NCI-H82 (cell line): ENCODE data around the gene CDH4.

Experiments used
- DNase-seq: peaks from one replicate; lab custom pipeline; 2025; lab: John Stamatoyannopoulos, UW

Gene CDH4

DNA sequence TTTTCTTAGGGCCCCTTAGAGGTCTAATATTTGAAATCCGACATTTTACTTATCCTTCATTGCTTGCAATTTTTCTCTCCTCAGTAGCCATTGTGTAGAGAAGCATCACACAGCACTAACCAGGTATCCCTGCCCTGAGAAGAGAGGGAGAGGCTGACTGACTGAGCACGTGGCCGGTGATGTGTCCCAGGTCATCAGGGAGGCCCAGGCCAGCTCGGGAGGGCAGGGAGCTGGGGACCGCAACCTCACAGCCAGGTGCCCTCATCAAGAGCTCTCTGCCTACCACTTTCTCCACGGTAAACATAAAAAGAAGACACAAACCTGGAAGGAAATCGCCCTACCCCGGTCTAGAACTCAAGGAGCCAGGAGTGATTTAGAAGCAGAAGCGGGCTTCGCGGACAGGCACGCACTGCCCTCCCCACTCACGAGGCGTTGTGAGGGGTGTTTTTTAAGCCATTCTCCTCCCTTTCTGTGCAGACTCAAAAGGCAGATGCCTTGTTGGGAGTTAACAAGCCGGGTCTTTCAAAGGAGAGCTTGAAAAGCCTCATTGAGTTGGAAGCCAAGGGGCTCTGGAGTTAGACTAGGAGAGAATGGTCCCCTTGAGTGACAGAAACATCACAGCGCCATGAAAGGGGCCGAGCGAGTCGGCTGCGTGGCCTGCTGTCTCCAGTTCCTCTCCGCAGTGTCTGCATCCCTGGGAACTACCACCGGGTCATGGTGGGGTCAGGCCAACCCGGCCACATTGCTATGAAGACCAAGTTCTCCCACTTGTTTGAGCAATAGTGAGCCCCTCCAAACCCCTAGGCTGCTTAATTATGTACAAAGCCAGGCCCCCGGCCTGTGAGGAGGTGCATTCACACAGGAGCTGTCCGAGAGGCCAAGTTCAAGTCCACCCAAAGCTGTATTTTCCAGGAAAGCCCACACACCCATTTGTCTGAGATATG is 285.4 kb downstream of the CDH4 start:
- DNase-seq: no peak

- DNase-seq: no peak
These were observed 286.3 kb downstream of the CDH4 start for GRCh38 chr20:61538183-61538942.

DNA sequence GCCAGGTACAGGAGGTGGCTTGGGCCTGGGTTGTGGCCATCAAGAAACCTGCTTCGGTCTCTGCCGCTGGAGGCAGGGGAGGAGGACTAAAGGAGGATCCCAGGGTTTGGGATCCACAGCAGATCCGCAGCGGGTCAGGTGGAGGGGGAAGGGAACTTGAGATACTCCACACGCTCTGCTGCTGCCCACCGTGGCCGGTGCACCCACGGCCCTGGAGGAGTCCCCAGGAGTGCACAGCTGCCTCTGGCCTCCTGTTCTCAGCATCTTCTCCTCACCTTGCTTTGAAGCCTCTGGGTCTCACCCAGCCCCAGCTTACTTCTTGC is 286.8 kb downstream of the CDH4 start:
- DNase-seq: no peak

DNA sequence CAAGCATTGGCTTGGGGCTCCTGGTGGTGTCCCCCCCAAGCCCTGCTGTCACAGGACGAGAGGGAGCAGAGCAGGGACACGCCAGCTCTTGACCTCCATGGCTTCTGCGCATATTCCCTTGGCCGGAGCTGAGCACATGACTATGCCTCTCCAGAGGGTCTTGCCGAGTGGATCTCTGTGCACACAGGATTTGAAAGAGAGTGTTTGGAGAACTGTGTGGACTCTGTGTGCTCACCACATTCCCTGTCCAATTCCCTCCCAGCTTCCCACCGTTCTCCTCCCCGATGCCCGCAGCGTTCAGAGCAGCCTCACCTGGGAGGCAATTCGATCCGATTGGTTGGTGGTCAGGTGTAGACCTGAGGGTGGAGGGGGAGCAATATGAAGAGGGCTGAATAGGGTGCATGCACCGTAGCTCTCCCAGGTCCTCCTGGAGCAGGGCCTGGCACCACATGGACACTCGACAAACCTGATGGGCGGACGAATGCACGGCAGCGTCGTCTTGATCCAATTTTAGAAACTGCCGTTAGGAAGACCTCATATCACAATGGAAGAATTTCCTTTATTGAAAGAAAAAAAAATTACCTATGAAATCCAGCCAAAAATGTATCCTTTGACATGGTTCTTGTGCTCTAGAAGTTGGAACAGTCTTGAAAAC is 287.8 kb downstream of the CDH4 start:
- no peak for DNase-seq

DNA sequence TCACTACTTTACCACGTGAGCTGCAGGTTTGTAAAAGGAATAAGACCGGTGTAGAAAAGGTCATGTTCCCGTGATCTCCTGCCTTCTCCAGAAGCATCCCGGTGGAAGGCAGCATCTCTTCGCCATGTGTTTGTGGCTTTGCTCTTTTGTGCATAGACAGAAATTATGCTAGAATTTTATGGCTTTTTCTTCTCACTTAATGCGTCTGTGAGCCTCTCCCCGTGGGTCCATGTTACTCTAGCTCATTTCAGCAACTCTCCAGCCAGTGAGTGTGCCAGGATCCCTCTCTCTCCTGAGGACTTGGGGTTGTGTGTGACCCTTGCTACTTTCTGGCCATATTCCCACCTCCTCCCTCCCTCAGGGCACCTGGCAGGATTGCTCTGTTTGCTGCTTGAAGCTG is 289.5 kb downstream of the CDH4 start:
- no peak for DNase-seq

DNA sequence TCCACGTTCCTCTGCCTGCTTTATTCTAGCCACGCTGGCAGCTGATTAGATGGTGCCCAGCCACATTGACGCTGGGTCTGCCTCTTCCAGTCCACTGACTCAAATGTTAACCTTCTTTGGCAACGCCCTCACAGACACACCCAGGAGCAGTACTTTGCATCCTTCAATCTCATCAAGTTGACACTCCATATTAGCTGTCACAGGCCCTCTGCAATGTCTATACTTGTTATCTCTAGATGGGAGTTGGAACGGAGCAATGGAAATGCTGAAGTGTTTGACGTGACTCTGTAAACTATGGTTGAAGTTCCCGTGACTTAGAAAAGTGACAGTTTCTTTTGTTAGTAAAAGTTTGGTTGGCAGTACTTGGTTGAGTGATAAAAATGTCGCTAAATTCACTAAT is 291.0 kb downstream of the CDH4 start:
- no peak for DNase-seq

DNA sequence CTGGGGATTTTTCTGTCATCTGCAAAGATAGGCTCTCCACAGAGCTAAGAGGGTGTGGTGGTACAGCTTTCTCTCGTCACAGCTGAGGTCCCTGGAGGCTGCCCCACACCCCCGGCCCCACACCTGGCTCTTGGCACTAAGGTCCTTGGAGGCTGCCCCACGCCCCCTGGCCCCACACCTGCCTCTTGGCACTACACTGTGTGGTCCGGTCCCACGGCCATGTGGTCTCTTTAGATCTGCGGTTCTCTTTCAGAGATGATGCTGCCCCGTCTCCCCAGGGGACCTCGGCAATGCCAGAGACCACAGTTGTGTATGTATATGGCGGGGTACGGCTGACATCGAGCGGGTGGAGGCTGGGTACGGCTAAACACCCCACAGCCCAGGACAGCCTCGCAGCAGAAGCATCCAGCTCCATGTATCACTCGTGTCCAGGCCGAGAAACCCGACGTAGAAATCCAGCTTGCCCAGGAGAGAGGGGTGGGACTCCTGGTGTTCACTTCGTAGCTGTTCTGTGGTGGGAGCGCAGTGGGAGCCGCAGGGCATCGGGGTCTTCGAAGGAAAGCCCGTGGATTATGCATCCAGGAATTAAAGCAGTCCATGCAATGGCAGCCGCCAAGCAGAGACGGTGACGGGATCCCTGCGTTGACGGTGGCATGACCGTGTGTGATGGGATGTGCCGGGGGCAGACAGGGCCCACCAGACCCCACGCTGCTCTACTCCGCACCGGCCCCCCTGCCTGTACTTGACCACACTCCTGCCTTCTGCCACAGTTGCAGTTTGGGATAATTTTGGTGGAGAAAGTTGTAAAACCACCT is 292.1 kb downstream of the CDH4 start:
- DNase-seq: no peak

GRCh38 chr20:61544910-61545889 is 293.1 kb downstream of the CDH4 start:
- DNase-seq: no peak

GRCh38 chr20:61546641-61547040 is 294.6 kb downstream of the CDH4 start:
- DNase-seq: no peak

- DNase-seq: no peak
These were observed 296.0 kb downstream of the CDH4 start for GRCh38 chr20:61548069-61548468.

- no peak for DNase-seq
These were observed 297.8 kb downstream of the CDH4 start for GRCh38 chr20:61549865-61550264.

GRCh38 chr20:61551401-61551800 is 299.3 kb downstream of the CDH4 start:
- no peak for DNase-seq

GRCh38 chr20:61554617-61555016 is 302.6 kb downstream of the CDH4 start:
- no peak for DNase-seq

DNA sequence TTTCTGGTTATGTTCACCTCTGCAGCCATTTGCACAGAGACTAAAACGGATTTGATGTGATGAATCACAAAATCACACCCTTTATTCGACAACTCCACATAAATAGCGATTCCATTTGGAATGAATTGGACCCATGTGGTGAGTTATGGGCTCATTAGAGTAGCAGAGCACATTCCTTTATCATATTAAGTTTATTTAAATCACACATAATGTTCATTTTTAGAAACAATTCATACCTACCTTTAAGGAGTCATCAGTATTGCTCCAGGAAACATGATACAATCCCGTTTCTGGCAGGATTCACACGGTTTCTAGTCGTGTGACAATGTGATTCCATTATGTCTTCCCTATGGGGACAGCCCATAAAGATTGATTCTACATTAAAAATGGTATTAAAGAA is 303.5 kb downstream of the CDH4 start:
- no peak for DNase-seq

DNA sequence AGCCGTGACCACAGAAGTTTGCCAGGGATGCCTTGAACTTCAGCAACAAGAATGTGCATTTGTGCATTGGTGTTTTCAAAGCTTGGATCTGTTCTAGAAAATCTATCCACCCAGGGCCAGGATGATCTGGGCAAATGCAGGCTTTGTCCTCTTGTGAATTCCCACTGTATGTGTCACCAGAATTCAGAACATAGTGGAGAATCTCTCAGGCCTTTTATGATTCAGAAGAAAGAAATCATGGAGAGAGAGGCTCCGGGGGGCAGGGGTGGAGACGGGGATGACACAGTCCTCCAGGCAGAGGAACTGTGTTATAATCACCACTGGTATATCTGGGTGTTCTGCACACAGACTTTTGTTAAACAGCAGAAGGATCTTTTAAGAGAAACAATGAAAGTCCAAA is 304.1 kb downstream of the CDH4 start:
- DNase-seq: no peak

GRCh38 chr20:61556673-61557072 is 304.6 kb downstream of the CDH4 start:
- DNase-seq: no peak

- no peak for DNase-seq
These were observed 305.6 kb downstream of the CDH4 start for GRCh38 chr20:61557621-61558020.

DNA sequence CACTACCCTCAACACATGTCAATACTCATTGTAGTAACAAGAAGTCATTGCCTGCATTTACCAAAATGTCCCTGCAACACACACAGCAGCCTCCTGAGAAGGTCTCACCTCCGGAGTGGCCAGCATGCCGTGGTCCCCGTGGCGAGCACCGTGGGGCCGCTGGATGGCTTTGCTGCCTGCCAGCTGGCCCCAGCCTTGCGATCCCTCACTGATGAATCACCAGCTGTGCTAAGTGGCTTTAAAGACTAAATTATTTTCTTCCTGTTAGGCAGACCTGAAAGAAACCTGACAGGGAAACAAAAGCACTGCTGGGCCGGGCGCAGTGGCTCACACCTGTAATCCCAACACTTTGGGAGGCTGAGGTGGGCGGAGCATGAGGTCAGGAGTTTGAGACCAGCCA is 306.7 kb downstream of the CDH4 start:
- no peak for DNase-seq

- DNase-seq: no peak
These were observed 307.8 kb downstream of the CDH4 start for GRCh38 chr20:61559706-61560315.

GRCh38 chr20:61560361-61560853 is 308.3 kb downstream of the CDH4 start:
- DNase-seq: no peak
